SJCRH30 (cell line): ENCODE results near the gene DNMT1. TPM values are rescaled to one million over a fixed set of nuclear protein-coding genes. Genes with fewer than 3 reads are reported as not detected.

ENCODE experiments used
- DNase-seq, 2 experiments: peaks; one replicate each; pipeline ENCODE4 v3.0.0-alpha.2; 2015 to 2020
- H3K27ac ChIP-seq: fragments of 250-450 bp; sonication (Bioruptor Pico); 2 replicates; pipeline ENCODE4 v1.5.1; 2020; ENCODE audit warnings: mild to moderate bottlenecking, moderate library complexity
- H3K27me3 ChIP-seq: fragments of 250-450 bp; sonication (Bioruptor Pico); 2 replicates; pipeline ENCODE4 v1.5.1; 2020; ENCODE audit warnings: mild to moderate bottlenecking, moderate library complexity
- H3K36me3 ChIP-seq: fragments of 250-450 bp; sonication (Bioruptor Pico); 2 replicates; pipeline ENCODE4 v1.5.1; 2020; ENCODE audit warnings: mild to moderate bottlenecking, moderate library complexity
- H3K4me1 ChIP-seq: fragments of 250-450 bp; sonication (Bioruptor Pico); 2 replicates; pipeline ENCODE4 v1.5.1; 2020; ENCODE audit warnings: mild to moderate bottlenecking, moderate library complexity
- H3K4me3 ChIP-seq: fragments of 250-450 bp; sonication (Bioruptor Pico); 2 replicates; pipeline ENCODE4 v1.5.1; 2020; ENCODE audit warnings: mild to moderate bottlenecking, moderate library complexity
- H3K9me3 ChIP-seq: fragments of 250-450 bp; sonication (Bioruptor Pico); replicated peaks from 2 replicates; pipeline ENCODE4 v1.5.1; 2020; ENCODE audit warnings: mild to moderate bottlenecking, moderate library complexity
- total RNA-seq: library from RNA; depleted of rRNA; stranded (reverse); fragments of >200 nt; shearing (Covaris generic); gene quantifications from 2 replicates; pipeline ENCODE4 v1.2.3, GENCODE V29; 2014

DNMT1 gene
- total RNA-seq, 1 experiment from 2014 or later: 151 TPM

- no peak overlapping the region for H3K4me3 ChIP-seq
- H3K36me3 ChIP-seq: peaks cover 77% of the 10 kb centered on the region
- no peaks in the 10 kb centered on the region for H3K4me1 ChIP-seq
Observed at GRCh38 chr19:10149427-10149826, 45.3 kb downstream of the DNMT1 start.

GRCh38 chr19:10146142-10146541 is 48.6 kb downstream of the DNMT1 start:
- H3K4me3 ChIP-seq: no peak overlapping the region
- H3K36me3 ChIP-seq: peaks cover 87% of the 10 kb centered on the region
- DNase-seq: no peak
- H3K9me3 ChIP-seq: no peaks in the 10 kb centered on the region
- no peaks in the 10 kb centered on the region for H3K4me1 ChIP-seq
- no peak overlapping the region for H3K27ac ChIP-seq
- no peaks in the 10 kb centered on the region for H3K27me3 ChIP-seq

More at GRCh38 chr19:10149427-10149826, 45.3 kb downstream of the DNMT1 start:
- no peaks in the 10 kb centered on the region for H3K9me3 ChIP-seq
- H3K27ac ChIP-seq: no peak overlapping the region
- DNase-seq: no peak
- H3K27me3 ChIP-seq: no peaks in the 10 kb centered on the region

- Histone ChIP-seq H3K36me3 (peaks cover 83% of the 10 kb centered on the region), H3K4me1 (no peaks in the 10 kb centered on the region), H3K9me3 (no peaks in the 10 kb centered on the region), H3K27ac (no peak overlapping the region), H3K27me3 (no peaks in the 10 kb centered on the region), H3K4me3 (no peak overlapping the region)
- DNase-seq: no peak
Observed at GRCh38 chr19:10145031-10145430, 49.7 kb downstream of the DNMT1 start.

GRCh38 chr19:10144361-10144760 is 50.4 kb downstream of the DNMT1 start:
- H3K27ac ChIP-seq: no peak overlapping the region
- peaks cover 83% of the 10 kb centered on the region for H3K36me3 ChIP-seq
- H3K9me3 ChIP-seq: no peaks in the 10 kb centered on the region
- no peak overlapping the region for H3K4me3 ChIP-seq
- H3K27me3 ChIP-seq: no peaks in the 10 kb centered on the region
- DNase-seq: no peak
- H3K4me1 ChIP-seq: no peaks in the 10 kb centered on the region

- Histone ChIP-seq H3K27ac (no peak overlapping the region), H3K36me3 (peaks cover 84% of the 10 kb centered on the region), H3K4me3 (no peak overlapping the region), H3K9me3 (no peaks in the 10 kb centered on the region), H3K27me3 (no peaks in the 10 kb centered on the region), H3K4me1 (no peaks in the 10 kb centered on the region)
- no peak for DNase-seq
Observed at GRCh38 chr19:10143681-10144080, 51.1 kb downstream of the DNMT1 start.

- H3K4me1 ChIP-seq: no peaks in the 10 kb centered on the region
- H3K4me3 ChIP-seq: no peak overlapping the region
- H3K27ac ChIP-seq: no peak overlapping the region
- H3K36me3 ChIP-seq: peaks cover 87% of the 10 kb centered on the region
- H3K27me3 ChIP-seq: no peaks in the 10 kb centered on the region
- DNase-seq: no peak
- no peaks in the 10 kb centered on the region for H3K9me3 ChIP-seq
Observed at GRCh38 chr19:10142701-10143375, 51.9 kb downstream of the DNMT1 start.

- H3K4me1 ChIP-seq: no peaks in the 10 kb centered on the region
- H3K9me3 ChIP-seq: no peaks in the 10 kb centered on the region
- DNase-seq: no peak
- peaks cover 87% of the 10 kb centered on the region for H3K36me3 ChIP-seq
- no peak overlapping the region for H3K4me3 ChIP-seq
- no peak overlapping the region for H3K27ac ChIP-seq
- H3K27me3 ChIP-seq: no peaks in the 10 kb centered on the region
Observed at GRCh38 chr19:10141973-10142372, 52.8 kb downstream of the DNMT1 start.

- no peaks in the 10 kb centered on the region for H3K9me3 ChIP-seq
- no peak overlapping the region for H3K27ac ChIP-seq
- peaks cover 85% of the 10 kb centered on the region for H3K36me3 ChIP-seq
- no peaks in the 10 kb centered on the region for H3K4me1 ChIP-seq
- H3K27me3 ChIP-seq: no peaks in the 10 kb centered on the region
- no peak overlapping the region for H3K4me3 ChIP-seq
- DNase-seq: no peak
Observed at GRCh38 chr19:10141479-10141878, 53.3 kb downstream of the DNMT1 start.

- no peaks in the 10 kb centered on the region for H3K9me3 ChIP-seq
- no peaks in the 10 kb centered on the region for H3K4me1 ChIP-seq
- no peak overlapping the region for H3K4me3 ChIP-seq
- peaks cover 80% of the 10 kb centered on the region for H3K36me3 ChIP-seq
- no peaks in the 10 kb centered on the region for H3K27me3 ChIP-seq
- no peak overlapping the region for H3K27ac ChIP-seq
- DNase-seq: no peak
Observed at GRCh38 chr19:10139952-10140351, 54.8 kb downstream of the DNMT1 start.

GRCh38 chr19:10138879-10139795 is 55.6 kb downstream of the DNMT1 start:
- Histone ChIP-seq H3K9me3 (no peaks in the 10 kb centered on the region), H3K27me3 (no peaks in the 10 kb centered on the region), H3K27ac (no peak overlapping the region), H3K4me1 (no peaks in the 10 kb centered on the region), H3K36me3 (peaks cover 73% of the 10 kb centered on the region), H3K4me3 (no peak overlapping the region)
- DNase-seq: no peak

- DNase-seq: no peak
- Histone ChIP-seq H3K27me3 (no peaks in the 10 kb centered on the region), H3K4me3 (no peak overlapping the region), H3K4me1 (no peaks in the 10 kb centered on the region), H3K36me3 (peaks cover 73% of the 10 kb centered on the region), H3K27ac (no peak overlapping the region), H3K9me3 (no peaks in the 10 kb centered on the region)
Observed at GRCh38 chr19:10137751-10138682, 56.7 kb downstream of the DNMT1 start.

GRCh38 chr19:10136936-10137335 is 57.8 kb downstream of the DNMT1 start:
- H3K36me3 ChIP-seq: peaks cover 65% of the 10 kb centered on the region
- no peak overlapping the region for H3K4me3 ChIP-seq
- no peak for DNase-seq
- no peaks in the 10 kb centered on the region for H3K27me3 ChIP-seq
- H3K9me3 ChIP-seq: no peaks in the 10 kb centered on the region
- no peak overlapping the region for H3K27ac ChIP-seq
- H3K4me1 ChIP-seq: no peaks in the 10 kb centered on the region

- no peak for DNase-seq
- Histone ChIP-seq H3K27me3 (no peaks in the 10 kb centered on the region), H3K4me3 (no peak overlapping the region), H3K36me3 (peaks cover 65% of the 10 kb centered on the region), H3K27ac (no peak overlapping the region), H3K4me1 (no peaks in the 10 kb centered on the region), H3K9me3 (no peaks in the 10 kb centered on the region)
Observed at GRCh38 chr19:10135551-10136334, 59.0 kb downstream of the DNMT1 start.

- Histone ChIP-seq H3K36me3 (peaks cover 61% of the 10 kb centered on the region), H3K4me1 (no peaks in the 10 kb centered on the region), H3K27ac (no peak overlapping the region), H3K27me3 (no peaks in the 10 kb centered on the region), H3K9me3 (no peaks in the 10 kb centered on the region), H3K4me3 (no peak overlapping the region)
- DNase-seq: no peak
Observed at GRCh38 chr19:10134040-10134439, 60.7 kb downstream of the DNMT1 start.
